KOPT-K1 (cell line): ENCODE measurements around the gene FAR2.
"Not testable (repeated sequence)": the region's sequence is repeated elsewhere in the genome, so short reads cannot be mapped to it uniquely, and the experiment has no call there.

ENCODE experiments used
- H3K27ac ChIP-seq: fragments of 200-600 bp; sonication (generic); 2 replicates; pipeline ENCODE4 v1.5.1; 2016; ENCODE audit warnings: antibody characterized with exemption, mild to moderate bottlenecking, low read depth, low read length; ENCODE audit not compliant: poor library complexity, severe bottlenecking
- H3K36me3 ChIP-seq: fragments of 200-600 bp; sonication (generic); 2 replicates; pipeline ENCODE4 v1.5.1; 2017; ENCODE audit warnings: antibody characterized with exemption, mild to moderate bottlenecking, low read length, moderate library complexity; ENCODE audit not compliant: insufficient read depth
- H3K9me3 ChIP-seq: fragments of 200-600 bp; sonication (generic); 2 replicates; pipeline ENCODE4 v1.5.1; 2017; ENCODE audit warnings: antibody characterized with exemption, low read length, mild to moderate bottlenecking; ENCODE audit not compliant: insufficient read depth, poor library complexity, severe bottlenecking

The FAR2 gene

GRCh38 chr12:29255042-29255441 lies 106.0 kb downstream of the FAR2 start:
- Histone ChIP-seq H3K36me3 (no peaks in the 10 kb centered on the region), H3K27ac (no peak overlapping the region), H3K9me3 (no peaks in the 10 kb centered on the region)

GRCh38 chr12:29256598-29256997 lies 107.5 kb downstream of the FAR2 start:
- Histone ChIP-seq H3K27ac (no peak overlapping the region), H3K36me3 (0 out of 2 replicates have a peak, but pooled peaks cover 4% of the 10 kb centered on the region), H3K9me3 (peaks cover 15% of the 10 kb centered on the region)

GRCh38 chr12:29257687-29258086 lies 108.6 kb downstream of the FAR2 start:
- not testable (repeated sequence) for H3K27ac ChIP-seq
- H3K9me3 ChIP-seq, result peaks cover 22% of the 10 kb centered on the region

GRCh38 chr12:29264424-29264823 lies 115.3 kb downstream of the FAR2 start:
- Histone ChIP-seq H3K9me3 (peaks cover 34% of the 10 kb centered on the region), H3K36me3 (0 out of 2 replicates have a peak, but pooled peaks cover 4% of the 10 kb centered on the region), H3K27ac (no peak overlapping the region)

More at GRCh38 chr12:29257687-29258086, 108.6 kb downstream of the FAR2 start:
- H3K36me3 ChIP-seq, result not testable (repeated sequence)

GRCh38 chr12:29269706-29270408 lies 120.8 kb downstream of the FAR2 start:
- H3K27ac ChIP-seq, result no peak overlapping the region
- H3K36me3 ChIP-seq, result no peaks in the 10 kb centered on the region; the same call in 1 of the 2 replicates
- H3K9me3 ChIP-seq, result peaks cover 3% of the 10 kb centered on the region

GRCh38 chr12:29270446-29270845 lies 121.4 kb downstream of the FAR2 start:
- no peaks in the 10 kb centered on the region for H3K9me3 ChIP-seq
- no peaks in the 10 kb centered on the region; the same call in 1 of the 2 replicates for H3K36me3 ChIP-seq
- H3K27ac ChIP-seq, result no peak overlapping the region

GRCh38 chr12:29273178-29273843 lies 124.2 kb downstream of the FAR2 start:
- no peaks in the 10 kb centered on the region; the same call in 1 of the 2 replicates for H3K36me3 ChIP-seq

GRCh38 chr12:29275834-29276233 lies 126.8 kb downstream of the FAR2 start:
- Histone ChIP-seq H3K9me3 (no peaks in the 10 kb centered on the region), H3K36me3 (no peaks in the 10 kb centered on the region; the same call in 1 of the 2 replicates), H3K27ac (no peak overlapping the region)

More at GRCh38 chr12:29273178-29273843, 124.2 kb downstream of the FAR2 start:
- Histone ChIP-seq H3K27ac (no peak overlapping the region), H3K9me3 (no peaks in the 10 kb centered on the region)

GRCh38 chr12:29277231-29277630 lies 128.2 kb downstream of the FAR2 start:
- no peaks in the 10 kb centered on the region; the same call in 1 of the 2 replicates for H3K36me3 ChIP-seq
- H3K27ac ChIP-seq, result no peak overlapping the region
- no peaks in the 10 kb centered on the region for H3K9me3 ChIP-seq

GRCh38 chr12:29278673-29279420 lies 129.8 kb downstream of the FAR2 start:
- no peaks in the 10 kb centered on the region for H3K9me3 ChIP-seq
- H3K36me3 ChIP-seq, result no peaks in the 10 kb centered on the region
- no peak overlapping the region for H3K27ac ChIP-seq

GRCh38 chr12:29281371-29282005 lies 132.4 kb downstream of the FAR2 start:
- Histone ChIP-seq H3K36me3 (no peaks in the 10 kb centered on the region), H3K9me3 (no peaks in the 10 kb centered on the region), H3K27ac (no peak overlapping the region)

- H3K9me3 ChIP-seq, result no peaks in the 10 kb centered on the region
- H3K27ac ChIP-seq, result no peak overlapping the region
Measured at GRCh38 chr12:29282031-29282816, 133.1 kb downstream of the FAR2 start.

GRCh38 chr12:29283969-29284700 lies 135.1 kb downstream of the FAR2 start:
- H3K27ac ChIP-seq, result no peak overlapping the region
- peaks cover 1% of the 10 kb centered on the region for H3K9me3 ChIP-seq
- H3K36me3 ChIP-seq, result no peaks in the 10 kb centered on the region

More at GRCh38 chr12:29282031-29282816, 133.1 kb downstream of the FAR2 start:
- H3K36me3 ChIP-seq, result no peaks in the 10 kb centered on the region
